Measurements from ENCODE around the gene THAP10. TPM values are rescaled to one million over a fixed set of nuclear protein-coding genes. Genes with fewer than 3 reads are reported as not detected.
A peak's percentile ranks its signal among the peaks of the same experiment; 100 is the strongest.

THAP10 gene
- total RNA-seq, 1 donor from 2014 or later = 5.6 TPM

- intact Hi-C loops (cut with micrococcal nuclease) = no loop called here
- Histone ChIP-seq H3K36me3 (peaks cover 13% of the 10 kb centered on the region), H3K27ac (replicated peaks) (peak overlapping the region; percentile 95), H3K4me1 (peaks cover 61% of the 10 kb centered on the region), H3K9me3 (replicated peaks) (no peaks in the 10 kb centered on the region), H3K4me3 (peak overlapping the region; percentile 88), H3K27me3 (ENCODE audit: low read depth) (no peaks in the 10 kb centered on the region)
- no peak for TF ChIP-seq CTCF (IDR thresholded peaks at IDR 0.05; ENCODE audit: borderline replicate concordance)
- DNase-seq = no peak
Observed at GRCh38 chr15:70851889-70852288, 40.3 kb downstream of the THAP10 start.

GRCh38 chr15:70845602-70846360 lies 46.5 kb downstream of the THAP10 start:
- H3K27ac ChIP-seq (replicated peaks) = no peak overlapping the region
- H3K27me3 ChIP-seq (ENCODE audit: low read depth) = no peaks in the 10 kb centered on the region
- H3K9me3 ChIP-seq (replicated peaks) = no peaks in the 10 kb centered on the region
- peaks cover 4% of the 10 kb centered on the region for H3K36me3 ChIP-seq
- DNase-seq = no peak
- no peak for TF ChIP-seq CTCF (IDR thresholded peaks at IDR 0.05; ENCODE audit: borderline replicate concordance)
- H3K4me1 ChIP-seq = peaks cover 24% of the 10 kb centered on the region
- H3K4me3 ChIP-seq = no peak overlapping the region
- intact Hi-C loops (cut with micrococcal nuclease) = no loop called here

- H3K27ac ChIP-seq (replicated peaks) = peak overlapping the region; percentile 83
- intact Hi-C loops (cut with micrococcal nuclease) = no loop called here
- no peak for DNase-seq
Observed at GRCh38 chr15:70837476-70837875, 54.8 kb downstream of the THAP10 start.

GRCh38 chr15:70835841-70836240 lies 56.4 kb downstream of the THAP10 start:
- intact Hi-C loops (cut with micrococcal nuclease) = no loop called here
- Histone ChIP-seq H3K36me3 (peaks cover 46% of the 10 kb centered on the region), H3K4me1 (peaks cover 38% of the 10 kb centered on the region), H3K4me3 (no peak overlapping the region), H3K9me3 (replicated peaks) (no peaks in the 10 kb centered on the region), H3K27me3 (ENCODE audit: low read depth) (no peaks in the 10 kb centered on the region), H3K27ac (replicated peaks) (peak overlapping the region; percentile 83)
- no peak for TF ChIP-seq CTCF (IDR thresholded peaks at IDR 0.05; ENCODE audit: borderline replicate concordance)
- no peak for DNase-seq

More at GRCh38 chr15:70837476-70837875, 54.8 kb downstream of the THAP10 start:
- no peaks in the 10 kb centered on the region for H3K27me3 ChIP-seq (ENCODE audit: low read depth)
- peaks cover 29% of the 10 kb centered on the region for H3K36me3 ChIP-seq
- H3K4me1 ChIP-seq = peaks cover 34% of the 10 kb centered on the region
- no peak overlapping the region for H3K4me3 ChIP-seq
- TF ChIP-seq CTCF (IDR thresholded peaks at IDR 0.05; ENCODE audit: borderline replicate concordance) = no peak
- no peaks in the 10 kb centered on the region for H3K9me3 ChIP-seq (replicated peaks)

GRCh38 chr15:70835415-70835814 lies 56.8 kb downstream of the THAP10 start:
- Histone ChIP-seq H3K9me3 (replicated peaks) (no peaks in the 10 kb centered on the region), H3K27me3 (ENCODE audit: low read depth) (no peaks in the 10 kb centered on the region), H3K36me3 (peaks cover 48% of the 10 kb centered on the region), H3K27ac (replicated peaks) (peak overlapping the region; percentile 83), H3K4me3 (no peak overlapping the region), H3K4me1 (peaks cover 43% of the 10 kb centered on the region)
- DNase-seq = peak; percentile 86
- intact Hi-C loops (cut with micrococcal nuclease) = no loop called here
- no peak for TF ChIP-seq CTCF (IDR thresholded peaks at IDR 0.05; ENCODE audit: borderline replicate concordance)
